RPMI7951 (cell line): Measurements from ENCODE around the gene ZNF652. TPM values are rescaled to one million over a fixed set of nuclear protein-coding genes. Genes with fewer than 3 reads are reported as not detected.
"Not testable (repeated sequence)": the region's sequence is repeated elsewhere in the genome, so short reads cannot be mapped to it uniquely, and the experiment has no call there.

ENCODE experiments used
- DNase-seq: peaks from one replicate; pipeline ENCODE4 v3.0.0-alpha.2; 2012; ENCODE audit warnings: low read depth
- total RNA-seq: library from RNA; depleted of rRNA; stranded (reverse); fragments of >200 nt; shearing (Covaris generic); gene quantifications from 2 replicates; pipeline ENCODE4 v1.2.3, GENCODE V29; 2014; rRNA removed

The ZNF652 gene
- total RNA-seq, 1 experiment from 2014 or later, result 10.9 TPM

DNA sequence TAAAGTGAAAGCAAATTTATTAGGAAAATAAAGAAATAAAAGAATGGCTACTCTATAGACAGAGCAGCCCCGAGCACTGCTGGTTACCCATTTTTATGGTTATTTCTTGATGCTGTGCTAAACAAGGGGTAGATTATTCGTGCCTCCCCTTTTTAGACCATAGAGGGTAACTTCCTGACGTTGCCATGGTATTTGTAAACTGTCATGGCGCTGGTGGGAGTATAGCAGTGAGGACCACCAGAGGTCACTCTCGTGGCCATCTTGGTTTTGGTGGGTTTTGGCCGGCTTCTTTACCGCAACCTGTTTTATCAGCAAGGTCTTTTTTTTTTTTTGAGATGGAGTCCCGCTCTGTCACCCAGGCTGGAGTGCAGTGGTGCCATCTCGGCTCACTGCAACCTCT is 100.5 kb downstream of the ZNF652 start:
- not testable (repeated sequence) for DNase-seq

DNA sequence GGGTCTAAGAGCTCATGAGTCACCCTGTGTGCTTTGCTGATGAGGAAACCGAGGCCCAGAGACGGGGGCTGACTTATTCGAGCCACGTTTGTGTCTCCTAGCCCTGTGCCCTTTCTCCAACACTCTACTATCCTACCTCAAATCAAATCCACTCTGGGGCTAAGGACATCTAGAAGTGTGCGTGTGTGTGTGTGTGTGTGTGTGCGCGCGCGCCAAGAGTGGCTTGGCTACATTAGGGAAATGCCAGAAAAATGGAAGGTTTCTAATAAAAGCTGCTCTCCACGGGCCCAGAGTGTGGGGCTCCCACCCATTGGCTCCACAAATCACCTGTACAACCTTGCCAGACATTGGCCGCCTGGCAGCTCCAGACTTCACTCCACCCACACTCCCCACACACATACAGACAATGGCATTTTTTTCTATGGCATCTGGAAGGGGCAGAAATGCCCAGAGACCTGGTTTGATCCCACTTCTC is 101.2 kb downstream of the ZNF652 start:
- DNase-seq, result no peak

DNA sequence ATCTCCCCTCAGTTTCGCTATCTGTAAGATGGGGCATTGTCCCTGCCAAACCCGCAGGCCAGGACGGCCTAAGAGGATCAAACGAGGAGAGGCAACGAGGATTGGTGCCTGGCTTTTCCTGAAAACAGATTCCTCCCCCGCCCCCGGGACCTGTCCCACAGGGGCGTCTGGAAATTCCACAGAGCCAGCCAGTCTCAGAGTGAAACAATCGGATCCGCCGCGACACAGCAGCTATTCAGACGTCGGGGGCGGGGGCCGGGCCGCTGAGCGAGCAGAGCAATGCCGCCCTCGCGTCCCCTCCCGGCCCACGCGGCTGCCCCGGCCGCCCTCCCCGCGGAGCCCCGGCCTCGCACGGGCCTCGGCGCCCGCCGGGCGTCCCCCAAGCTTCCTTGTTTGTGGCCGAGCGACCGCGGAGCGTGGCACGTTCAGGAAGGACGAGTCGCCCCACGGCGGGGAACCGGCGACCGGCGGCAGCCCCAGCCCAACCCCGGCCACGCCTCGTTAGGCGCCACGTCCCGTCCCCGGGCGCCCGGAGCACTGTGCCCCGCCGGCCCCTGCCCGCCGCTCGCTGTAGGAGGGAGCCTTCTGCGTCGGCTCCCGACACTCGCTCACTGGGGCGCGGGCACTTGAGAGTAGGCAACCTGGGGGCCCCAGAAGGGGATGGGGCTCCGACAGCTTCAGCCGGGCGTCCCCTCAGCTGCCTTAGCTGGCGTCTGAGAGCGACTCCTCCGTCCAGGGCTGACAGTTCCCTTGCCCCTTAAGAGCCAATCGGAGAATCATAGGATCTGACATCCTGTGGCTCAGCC is 101.8 kb downstream of the ZNF652 start:
- DNase-seq, result peak; percentile 81

DNA sequence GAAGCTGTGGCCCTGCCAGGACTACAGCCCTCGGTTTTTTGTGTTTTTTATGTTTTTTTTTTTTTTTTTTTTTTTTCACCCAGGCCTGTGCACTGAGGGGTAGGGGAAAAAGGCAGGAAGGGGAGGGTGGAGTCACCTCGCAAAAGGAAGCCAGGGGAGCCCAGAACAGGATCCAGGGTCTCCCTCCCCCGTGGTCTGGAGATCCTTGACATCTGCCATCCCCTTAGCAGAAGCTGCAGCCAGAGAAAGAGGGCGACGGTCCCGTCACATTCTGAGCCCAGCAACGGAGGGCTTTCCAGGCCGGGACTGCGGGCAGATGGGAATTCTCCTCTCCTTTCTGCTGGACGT is 102.4 kb downstream of the ZNF652 start:
- no peak for DNase-seq

DNA sequence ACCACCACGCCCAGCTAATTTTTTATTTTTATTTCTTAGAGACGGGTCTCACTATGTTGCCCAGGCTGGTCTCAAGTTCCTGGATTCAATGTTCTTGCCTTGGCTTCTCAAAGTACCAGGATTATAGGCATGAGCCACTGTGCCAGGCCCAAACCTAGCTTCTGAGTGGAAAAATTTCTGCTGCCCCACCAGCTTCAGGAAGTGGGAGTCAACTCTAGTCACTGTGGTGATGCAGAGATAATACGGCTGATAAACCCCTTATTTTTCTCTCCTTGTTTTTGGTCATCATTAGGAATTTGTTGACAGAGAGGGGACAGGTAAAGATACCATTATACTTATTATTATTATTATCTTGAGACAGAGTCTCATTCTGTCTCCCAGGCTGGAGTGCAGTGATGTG is 103.7 kb downstream of the ZNF652 start:
- no peak for DNase-seq

DNA sequence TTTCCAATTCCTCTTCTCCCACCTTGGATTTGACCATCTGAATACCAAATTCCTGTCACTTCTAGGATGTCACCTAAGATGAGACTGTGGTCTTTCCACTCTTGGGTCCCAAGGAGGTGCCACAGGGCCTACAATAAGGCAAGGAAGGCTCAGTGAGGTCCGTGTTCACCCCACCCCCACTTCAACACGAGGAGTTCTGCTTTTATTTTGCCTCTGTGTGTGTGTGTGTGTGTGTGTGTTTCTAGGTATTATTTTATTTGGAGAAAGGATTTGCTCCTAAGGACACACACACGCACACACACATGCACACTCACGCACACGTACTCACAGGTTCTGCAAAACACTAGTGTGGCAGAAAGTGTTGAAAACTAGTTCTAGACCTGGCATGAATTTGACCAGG is 106.9 kb downstream of the ZNF652 start:
- DNase-seq, result no peak

DNA sequence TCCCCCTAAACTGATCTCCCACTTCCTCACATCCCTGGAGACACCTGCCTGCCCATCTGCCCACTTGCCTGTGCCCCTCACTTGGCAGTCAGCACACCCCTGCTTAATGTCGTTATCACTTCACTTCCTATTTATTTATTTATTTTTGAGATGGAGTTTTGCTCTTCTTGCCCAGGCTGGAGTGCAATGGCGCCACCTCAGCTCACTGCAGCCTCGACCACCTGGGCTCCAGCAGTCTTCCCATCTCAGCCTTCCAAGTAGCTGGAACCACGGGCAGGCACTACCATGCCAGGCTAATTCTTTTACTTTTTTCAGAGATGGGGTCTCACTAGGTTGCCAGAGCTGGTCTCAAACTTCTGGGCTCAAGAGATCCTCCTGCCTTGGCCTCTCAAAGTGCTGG is 108.0 kb downstream of the ZNF652 start:
- no peak for DNase-seq

DNA sequence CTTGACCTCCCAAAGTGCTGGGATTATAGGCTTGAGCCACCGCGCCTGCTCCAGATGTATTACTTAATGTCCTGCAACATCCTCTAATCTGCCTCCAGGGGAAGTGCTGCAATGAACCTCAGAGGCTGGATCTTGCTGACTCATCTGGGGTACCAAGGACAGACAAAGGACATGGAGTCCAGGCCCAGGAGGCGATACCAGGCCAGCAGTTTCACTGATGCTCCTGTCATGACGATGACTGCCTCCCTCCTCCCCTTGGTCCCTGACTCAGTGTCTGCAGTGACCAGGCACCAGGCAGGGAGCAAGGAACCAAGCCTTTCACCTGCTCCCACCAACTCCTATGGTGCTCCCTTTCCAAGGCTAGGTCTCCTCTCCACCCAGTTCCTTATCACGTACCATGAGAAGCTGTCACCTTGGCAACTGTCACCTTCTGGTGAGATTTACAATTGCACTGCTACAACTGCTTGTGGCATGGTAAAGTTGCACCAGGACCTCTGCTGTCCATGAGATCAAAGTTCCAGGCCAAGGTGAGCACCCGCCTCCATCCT is 109.8 kb downstream of the ZNF652 start:
- peak; percentile 78 for DNase-seq

DNA sequence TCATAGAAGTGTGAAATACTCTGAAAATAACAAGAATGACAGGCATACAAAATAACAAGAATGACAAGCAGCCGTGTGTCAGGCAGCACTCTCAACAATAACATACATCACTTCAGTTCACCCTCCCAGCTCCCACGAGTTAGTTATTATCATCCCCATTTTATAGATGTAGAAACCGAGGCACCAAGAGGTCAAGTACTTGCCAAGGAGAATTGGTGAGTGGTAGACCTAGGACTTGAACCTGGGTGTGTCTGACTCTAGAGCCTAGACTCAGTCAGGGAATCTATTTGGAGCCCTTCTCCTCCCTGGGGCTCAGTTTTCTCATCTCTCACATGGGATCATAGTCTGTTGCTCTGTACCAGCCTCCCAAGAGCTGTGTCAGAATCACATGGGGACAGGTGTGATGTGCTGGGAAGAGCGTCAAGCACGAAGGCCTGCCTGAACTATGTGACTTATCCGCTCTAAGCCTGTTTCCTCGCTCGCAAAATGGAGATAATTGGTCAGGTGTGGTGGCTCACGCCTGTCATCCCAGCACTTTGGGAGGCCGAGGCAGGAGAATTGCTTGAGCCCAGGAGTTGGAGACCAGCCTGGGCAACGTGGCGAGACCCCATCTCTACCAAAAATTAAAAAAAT is 112.0 kb downstream of the ZNF652 start:
- no peak for DNase-seq

DNA sequence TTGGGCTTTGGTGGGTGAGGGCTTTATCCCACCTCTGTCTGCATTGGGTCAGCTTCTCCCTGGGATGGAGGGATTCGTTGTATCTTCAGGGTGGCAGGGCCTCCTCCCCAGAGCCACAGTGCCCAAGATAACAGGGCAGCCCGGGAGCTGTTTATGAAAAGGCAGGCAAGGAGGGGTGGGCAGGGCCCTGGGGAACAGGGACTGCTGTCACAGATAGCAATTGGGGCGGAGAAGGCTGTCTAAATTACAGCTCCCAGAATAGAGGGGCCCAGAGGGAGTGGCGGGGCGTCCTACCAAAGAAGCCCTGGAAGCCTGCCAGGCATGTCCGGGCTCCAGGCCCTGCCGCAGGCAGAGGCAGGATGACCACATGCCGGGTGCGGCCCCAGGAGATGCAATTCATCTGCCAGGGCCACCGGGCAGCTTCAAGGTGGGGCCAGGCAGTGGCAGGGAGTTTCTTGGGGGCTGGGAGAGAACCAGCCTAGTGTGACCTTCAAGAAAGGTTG is 112.7 kb downstream of the ZNF652 start:
- peak; percentile 24 for DNase-seq

DNA sequence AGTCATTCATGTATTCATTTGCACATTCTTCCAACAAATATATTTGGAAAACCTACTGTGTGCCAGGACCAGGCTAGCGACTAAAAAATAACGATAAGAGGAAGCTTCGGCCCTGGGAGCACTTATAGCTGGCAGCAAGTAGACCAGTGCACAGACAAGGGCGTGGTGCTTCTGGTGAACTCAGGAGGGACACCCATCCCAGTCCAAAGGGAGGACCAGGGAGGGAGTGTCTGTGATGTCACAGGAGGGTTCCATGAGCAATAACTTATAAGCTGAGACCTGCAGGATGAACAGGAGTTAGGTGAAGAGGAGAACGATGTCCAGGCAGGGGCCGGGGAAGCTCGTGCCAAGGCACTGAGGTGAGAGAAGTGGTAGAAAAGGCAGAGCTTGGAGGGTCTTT is 114.1 kb downstream of the ZNF652 start:
- no peak for DNase-seq

DNA sequence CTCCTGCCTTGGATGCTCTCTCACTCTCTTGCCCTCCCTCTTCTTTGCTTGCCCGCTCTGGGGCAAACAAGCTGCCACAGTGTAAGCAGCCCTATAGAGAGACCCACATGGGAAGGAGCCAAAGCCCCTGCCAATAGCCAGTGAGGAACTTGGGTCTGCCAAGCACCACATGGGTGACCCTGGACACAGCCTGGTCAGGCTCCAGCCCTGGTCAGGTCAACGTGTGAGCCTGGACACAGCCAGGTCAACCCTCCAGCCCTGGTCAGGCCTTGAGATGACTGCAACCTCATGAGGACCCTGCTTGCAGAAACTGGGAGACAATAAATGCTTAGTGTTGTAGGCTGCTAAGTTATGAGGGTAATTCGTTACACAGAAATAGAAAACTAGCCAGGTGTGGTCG is 117.2 kb downstream of the ZNF652 start:
- DNase-seq, result no peak

Other genes with a start within 250 kb of the ZNF652 start
- not detected in 2 replicates for gene B4GALNT2, start 229.5 kb downstream of the ZNF652 start, total RNA-seq
- 0.60 TPM in 1 of 2 replicates, not detected in the other for gene GNGT2, start 151.7 kb downstream of the ZNF652 start, total RNA-seq
- gene ABI3, start 151.5 kb downstream of the ZNF652 start, total RNA-seq, result 0.10 and 0.24 TPM in 2 replicates
- gene PHOSPHO1, start 131.5 kb downstream of the ZNF652 start, total RNA-seq, result 0.48 TPM in 1 of 2 replicates, not detected in the other
- 146 and 208 TPM in 2 replicates for gene PHB1, start 52.6 kb upstream of the ZNF652 start, total RNA-seq
- gene NGFR, start 133.0 kb upstream of the ZNF652 start, total RNA-seq, result 6.4 and 10.1 TPM in 2 replicates
- not detected in 2 replicates for gene NXPH3, start 213.6 kb upstream of the ZNF652 start, total RNA-seq